Hepatic stellate cell (primary cell): ENCODE results near the gene GLIPR1L1.

Experiments used
- DNase-seq: peaks from one replicate; pipeline ENCODE4 v3.0.0; 2011; ENCODE audit warnings: low spot score

The GLIPR1L1 gene

DNA sequence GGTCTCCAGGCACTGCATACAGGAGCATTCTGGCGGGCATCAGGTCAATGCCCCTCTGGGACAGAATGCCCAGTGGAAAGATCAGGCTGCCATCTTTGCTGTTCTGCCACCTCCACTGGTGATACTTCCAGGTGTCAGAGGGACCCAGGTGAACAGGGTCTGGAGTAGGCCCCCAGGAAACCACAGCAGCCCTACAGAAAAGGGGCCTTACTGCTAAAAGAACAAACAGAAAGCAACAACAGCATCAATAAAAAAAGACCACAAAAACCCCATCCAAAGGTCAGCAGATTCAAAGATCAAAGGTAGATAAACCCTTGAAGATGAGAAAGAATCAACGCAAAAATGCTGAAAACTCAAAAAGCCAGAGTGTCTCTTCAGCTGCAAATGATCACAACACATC lies 15.9 kb downstream of the GLIPR1L1 start:
- no peak for DNase-seq

DNA sequence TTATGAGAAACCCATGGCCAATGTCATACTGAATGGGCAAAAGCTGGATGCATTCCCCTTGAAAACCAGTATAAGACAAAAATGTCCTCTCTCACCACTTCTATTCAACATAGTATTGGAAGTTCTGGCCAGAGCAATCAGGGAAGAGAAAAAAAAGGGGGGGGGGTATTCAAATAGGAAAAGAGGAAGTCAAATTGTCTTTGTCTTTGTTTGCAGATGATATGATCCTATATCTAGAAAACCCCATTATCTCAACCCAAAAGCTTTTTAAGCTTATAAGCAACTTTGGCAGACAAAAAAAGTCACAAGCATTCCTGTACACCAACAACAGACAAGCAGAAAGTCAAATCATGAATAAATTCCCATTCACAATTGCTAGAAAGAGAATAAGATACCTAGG lies 19.5 kb downstream of the GLIPR1L1 start:
- no peak for DNase-seq

DNA sequence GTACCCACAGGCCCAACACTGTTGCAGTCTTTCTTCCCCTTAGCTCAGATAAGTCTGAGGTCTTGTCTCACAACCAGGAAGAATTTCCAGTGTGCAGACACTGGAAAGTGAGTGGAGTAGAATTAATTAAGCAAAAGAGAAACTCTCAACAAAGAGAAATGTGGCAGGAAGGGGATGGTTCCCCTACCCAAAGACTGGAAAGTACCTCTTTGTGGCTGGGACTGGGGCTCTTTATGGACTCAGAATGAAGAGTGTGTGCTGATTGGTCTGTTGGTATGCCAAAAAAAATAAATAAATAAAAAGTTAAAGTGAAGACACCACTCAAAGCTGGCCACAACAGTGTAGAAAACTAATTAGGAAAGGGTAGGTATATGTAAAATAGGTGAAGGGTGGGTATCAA lies 26.4 kb downstream of the GLIPR1L1 start:
- no peak for DNase-seq

DNA sequence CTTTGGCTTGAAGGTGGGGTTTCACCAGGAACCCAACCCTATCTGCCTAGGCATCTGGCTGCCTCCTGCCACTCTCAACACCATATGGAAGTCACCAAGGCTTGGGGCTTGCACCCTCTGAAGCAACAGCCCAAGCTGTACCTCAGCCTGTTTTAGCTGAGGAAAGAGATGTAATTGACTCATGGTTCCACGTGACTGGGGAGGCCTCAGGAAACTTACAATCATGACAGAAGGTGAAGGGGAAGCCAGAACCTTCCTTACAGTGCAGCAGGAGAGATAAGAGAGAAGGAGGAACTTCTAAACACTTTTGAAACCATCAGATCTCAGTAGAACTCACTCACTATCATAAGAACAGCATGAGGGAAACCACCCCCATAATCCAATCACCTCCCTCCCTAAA lies 26.9 kb downstream of the GLIPR1L1 start:
- no peak for DNase-seq

DNA sequence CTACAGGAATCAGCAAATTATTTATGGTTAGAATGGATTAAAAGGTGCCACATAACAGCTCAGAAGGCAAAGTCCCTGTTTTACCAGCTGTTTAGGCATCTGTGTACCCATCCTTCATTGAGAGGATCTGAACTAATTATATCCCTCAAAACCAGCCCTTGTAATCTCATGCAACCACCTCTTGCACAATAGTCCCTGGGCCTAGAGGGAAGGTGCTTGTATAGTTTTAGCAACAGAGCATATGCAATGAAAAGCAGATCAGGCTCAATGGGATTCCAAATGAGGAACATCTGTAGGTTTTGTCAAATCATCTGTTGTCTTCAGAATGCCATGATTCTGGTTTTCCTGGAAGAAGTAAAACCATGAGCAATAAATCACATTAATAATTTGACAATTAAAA lies 30.4 kb downstream of the GLIPR1L1 start:
- DNase-seq, result no peak

DNA sequence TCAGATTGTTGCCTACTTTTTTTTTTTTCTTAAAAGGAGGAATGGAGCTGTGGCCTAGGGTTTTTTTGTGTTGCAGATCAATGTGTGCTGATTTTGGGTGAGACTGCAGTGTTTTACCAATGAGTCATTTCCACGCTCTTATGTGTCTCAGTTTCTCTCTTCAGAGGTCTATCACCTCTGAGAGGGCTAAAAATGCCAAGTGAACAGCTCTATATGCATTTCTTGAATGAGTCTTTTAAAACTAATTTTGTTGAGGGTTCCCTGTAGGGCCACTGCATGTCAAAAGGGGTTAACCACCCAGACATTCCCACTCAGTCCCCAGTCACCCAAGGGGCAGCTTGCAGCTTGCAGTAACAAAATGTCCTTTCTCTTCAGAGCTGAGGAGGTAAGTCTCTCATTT lies 32.2 kb downstream of the GLIPR1L1 start:
- DNase-seq, result no peak

DNA sequence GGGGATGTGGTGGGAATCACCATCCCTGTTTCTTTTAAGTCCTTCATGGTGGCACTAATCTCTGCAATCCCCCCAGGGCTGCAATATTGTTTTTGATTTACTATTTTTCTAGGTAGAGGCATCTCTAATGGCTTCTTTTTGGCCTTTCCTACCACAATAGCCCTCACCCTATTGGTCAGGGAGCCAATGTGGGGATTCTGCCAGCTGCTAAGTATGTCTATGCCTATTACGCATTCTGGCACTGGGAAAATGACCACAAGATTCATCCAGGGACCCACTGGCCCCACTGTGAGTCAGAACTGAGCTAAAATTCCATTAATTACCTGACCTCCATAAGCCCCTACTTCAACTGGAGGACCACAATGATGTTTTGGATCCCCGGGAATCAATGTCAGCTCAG lies 40.5 kb downstream of the GLIPR1L1 start:
- no peak for DNase-seq

DNA sequence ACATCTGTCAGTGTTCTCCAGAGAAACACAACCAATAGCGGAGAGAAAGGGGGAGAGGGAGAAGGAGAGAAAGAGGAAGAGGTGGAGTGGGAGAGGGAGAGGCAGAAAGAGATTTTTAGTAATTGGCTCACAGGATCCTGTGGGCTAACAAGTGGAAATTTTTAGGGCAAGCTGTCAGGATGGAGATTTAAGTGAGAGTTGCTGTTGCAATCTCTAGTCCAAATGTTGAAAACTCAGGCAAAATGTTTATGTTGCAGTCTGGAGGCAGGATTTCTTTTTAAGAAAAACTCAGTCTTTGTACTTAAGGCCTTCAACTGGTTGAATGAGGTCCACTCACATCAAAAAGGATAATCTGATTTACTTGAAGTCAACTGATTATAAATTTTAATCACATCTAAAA lies 43.9 kb downstream of the GLIPR1L1 start:
- no peak for DNase-seq

DNA sequence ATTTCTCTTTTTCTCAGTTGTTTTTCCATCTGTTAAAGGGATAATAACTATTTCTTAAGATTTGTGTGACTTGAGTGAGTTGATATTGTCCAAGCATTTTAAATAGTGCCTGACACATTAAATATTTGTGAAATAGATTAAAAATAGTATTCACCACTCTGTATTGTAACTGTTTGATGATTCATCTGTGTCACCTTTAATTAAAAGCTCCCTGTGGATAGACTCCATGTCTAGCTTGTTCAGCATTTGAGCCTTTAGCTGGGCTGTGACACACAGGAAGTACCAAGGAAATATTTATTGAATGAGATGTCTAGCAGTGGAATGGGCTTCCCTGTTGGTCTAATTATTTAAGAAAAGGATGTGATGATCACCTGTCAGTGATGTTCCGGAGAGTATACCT lies 54.6 kb downstream of the GLIPR1L1 start:
- peak; percentile 12 for DNase-seq

DNA sequence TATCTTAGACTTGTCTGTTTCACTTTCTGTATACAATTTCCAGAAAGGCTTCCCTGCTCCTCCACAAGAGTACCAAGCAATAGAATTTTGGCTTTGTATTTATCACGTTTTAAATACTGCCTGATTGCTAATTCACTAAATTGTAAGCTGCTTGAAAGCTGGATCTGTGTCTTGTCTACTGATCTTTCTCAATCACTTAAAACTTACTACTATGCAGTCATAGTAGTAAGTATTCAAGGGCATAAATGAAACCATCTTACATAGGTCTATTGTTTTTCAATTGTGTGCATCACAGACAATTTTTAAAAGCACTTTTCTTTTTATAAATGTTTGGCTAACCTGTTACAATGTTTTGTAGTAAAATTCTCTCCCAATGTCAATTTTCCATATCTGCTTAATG lies 55.2 kb downstream of the GLIPR1L1 start:
- no peak for DNase-seq

DNA sequence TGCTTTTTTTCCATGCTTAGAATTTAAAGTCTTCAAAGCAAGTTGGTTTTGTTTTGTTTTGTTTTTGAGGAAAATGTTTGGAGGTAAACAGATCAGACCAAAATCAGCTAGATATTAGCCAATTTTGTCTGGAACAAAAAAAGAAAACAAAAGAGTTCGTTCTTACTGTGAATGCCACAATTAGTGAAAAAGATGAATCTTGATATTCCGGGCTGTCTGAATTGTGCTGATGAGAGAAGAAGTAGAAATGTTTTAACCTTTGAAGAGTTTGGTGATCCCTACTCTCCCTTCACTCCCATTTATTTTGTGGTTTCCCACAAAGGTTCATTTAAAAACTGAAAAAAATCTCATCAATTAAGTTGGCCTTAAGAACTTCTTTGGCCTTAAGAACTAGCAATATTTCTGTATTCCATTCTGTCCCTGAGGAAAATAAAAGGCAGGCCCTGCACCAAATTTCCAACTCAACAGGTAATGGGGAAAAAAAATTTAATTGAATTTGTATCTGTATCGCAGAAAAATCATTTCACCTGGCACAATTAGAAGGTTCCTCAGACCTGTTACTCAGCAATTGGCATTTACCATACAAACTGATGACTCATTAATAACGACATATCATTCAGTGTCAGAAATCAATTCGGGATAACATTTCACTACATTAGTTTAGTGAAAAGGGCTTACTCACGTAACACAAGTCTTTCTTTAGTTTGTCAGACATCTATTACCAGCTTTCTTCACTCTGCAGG lies 55.9 kb downstream of the GLIPR1L1 start:
- no peak for DNase-seq

DNA sequence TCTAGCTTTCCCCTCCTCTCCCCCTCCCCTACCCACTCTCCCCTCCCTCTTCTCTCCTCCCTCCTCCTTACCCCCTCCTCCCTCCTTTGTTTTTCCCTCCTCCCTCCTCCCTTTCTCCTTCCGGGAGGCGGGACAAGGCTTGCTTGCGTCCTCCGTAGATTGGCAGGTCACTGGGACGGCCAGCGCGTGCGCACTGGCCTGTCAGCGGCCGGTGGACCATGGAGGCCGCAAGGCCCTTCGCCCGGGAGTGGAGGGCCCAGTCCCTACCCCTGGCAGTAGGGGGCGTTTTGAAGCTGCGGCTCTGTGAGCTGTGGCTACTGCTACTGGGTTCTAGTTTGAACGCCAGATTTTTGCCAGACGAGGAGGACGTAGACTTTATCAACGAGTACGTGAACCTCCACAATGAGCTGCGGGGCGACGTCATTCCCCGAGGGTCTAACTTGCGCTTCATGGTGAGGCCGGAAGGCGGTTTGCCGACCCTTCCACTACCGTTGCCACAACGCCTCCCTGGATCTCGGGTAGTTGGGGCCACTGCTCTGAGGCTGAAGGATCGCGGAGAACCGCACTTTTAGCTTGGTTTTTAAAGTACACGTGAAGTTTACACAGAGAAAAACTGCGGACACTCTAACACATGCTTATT lies 56.5 kb downstream of the GLIPR1L1 start, which contains the start of gene GLIPR1L2:
Gene GLIPR1L2, plus strand, starts transcription at position 191 of the 640 bp plus-strand sequence. Its CDS starts 28 bp downstream, at position 219.
- peak; percentile 80 for DNase-seq

DNA sequence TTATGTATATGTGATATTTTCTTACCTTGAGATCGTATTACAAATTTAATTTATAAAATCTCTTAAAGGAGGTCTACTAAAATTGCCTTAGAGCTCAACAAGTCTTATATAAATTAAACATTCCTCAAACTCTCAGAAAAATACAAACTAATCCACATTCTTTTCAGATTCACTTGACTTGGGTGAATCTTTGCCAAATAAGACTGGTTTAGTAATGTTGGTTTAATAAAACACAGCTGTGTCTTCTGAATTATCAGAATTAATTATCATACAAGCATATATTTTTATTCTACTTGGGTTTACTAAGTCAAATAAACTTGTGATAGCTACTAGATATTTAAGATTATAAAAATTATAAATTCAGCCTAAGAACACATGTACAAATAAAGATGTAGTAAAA lies 69.8 kb downstream of the GLIPR1L1 start:
- no peak for DNase-seq

DNA sequence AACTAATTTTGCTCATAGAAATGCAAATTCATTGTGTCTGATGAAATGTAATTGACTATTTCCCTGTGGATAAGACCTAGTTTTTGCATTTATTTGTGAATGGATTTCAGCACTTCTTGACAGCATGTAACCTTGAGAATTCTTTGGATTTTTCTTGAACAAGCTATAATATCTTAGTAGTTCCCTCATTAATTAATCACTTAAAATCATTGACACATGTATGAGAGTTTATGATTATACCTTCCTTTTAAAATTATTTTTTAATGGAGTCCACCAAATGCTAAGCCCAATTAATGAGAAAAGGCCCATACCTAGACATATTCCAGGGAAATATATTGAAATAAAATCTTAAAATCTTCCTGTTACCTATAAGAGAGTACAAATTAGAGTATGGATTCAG lies 73.2 kb downstream of the GLIPR1L1 start:
- no peak for DNase-seq

DNA sequence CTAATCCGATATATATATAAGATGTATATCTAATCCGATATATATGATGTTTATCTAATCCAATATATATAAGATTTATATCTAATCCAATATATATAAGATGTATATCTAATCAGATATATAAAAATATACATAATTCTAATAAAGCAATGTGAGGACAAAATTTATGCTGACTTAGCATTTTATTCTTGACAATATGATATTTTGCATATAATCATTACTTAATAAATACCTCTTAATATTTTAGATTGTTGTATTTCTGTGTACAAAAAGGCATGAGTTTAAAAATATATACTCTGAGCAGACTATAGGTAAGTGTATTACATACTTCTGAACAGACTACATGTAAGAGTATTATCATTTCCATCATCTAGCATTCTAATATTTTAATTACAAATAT lies 75.4 kb downstream of the GLIPR1L1 start:
- DNase-seq, result no peak

DNA sequence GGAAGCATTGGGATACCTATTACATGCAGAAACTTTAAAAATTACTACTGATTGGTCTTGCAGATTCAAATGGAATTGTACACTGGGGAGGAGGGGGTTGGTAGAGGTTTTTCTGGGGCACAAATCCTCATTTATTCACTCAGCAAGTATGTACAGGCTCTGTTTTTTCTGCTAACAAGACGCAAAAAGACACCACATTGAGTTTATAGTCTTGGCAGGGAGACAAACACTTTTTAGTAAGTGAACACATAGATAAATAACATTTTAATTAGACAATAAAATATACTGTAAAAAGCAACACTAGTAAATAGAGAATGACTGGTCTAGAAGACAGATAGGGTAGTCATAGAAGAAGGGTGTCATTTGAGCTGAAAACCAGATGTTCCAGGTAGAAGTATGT lies 80.2 kb downstream of the GLIPR1L1 start:
- DNase-seq, result no peak

DNA sequence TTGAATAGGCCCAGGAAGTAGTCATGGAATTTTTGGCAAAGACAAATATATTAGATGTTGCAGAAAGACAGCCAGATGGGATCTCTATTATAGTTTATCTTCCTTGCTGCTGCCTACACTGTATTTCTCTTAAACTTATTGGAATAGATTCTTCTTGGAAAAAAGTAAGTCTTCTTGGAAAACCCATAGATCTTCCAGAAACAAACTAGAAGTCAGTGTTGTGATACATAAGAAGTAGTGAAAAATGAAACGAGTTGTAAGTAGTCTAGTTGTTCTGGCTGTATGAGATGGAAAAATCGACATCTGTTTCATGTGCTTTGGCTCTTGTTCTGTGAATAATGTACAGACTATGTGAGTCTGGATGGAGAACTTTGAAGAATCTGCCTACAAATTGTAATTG lies 85.4 kb downstream of the GLIPR1L1 start:
- no peak for DNase-seq
